Measurements from ENCODE around the gene SATB2. TPM values are rescaled to one million over a fixed set of nuclear protein-coding genes. Genes with fewer than 3 reads are reported as not detected.

The SATB2 gene
- total and polyA plus RNA-seq, 8 donors = 0.50 to 184 (median 1.4) TPM

DNA sequence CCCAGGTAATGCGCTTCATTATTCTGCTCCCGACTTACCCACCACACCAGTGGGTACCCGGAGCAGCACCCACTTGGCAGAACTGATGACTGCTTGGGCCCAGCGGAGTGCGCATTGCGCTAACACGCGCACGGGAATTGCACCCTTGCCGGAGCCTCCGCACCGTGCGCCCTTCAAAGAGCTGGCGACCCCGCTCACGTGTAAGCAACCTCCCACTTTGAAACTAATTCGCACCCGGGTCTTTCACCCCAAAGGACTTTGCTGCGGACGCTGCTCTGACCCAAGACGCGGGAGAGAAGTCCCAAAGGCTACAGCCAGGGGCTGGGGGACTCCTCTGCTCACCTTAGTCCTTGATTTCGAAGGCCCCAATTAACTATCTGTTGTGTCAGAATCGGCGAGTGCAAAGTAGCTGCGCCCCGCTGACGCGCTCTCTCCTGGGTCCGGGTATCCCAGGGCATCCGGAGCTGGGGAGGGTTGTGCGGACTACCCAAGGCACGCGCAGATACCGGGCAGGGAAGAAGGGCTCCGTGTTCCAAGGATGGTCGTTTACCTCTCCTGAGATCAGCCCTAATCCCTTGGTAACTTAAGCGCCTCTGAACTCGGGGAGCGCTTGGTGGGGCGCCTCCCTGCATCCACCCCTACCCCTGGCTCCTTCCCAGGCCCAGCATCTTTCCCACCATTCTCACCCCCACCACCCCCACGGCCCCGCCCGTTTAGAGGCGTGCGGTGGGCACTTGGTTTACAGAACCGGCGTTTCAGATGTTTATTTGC is 13.1 kb upstream of the SATB2 start:
- peak in 1 of 2 donors; percentile 9 for DNase-seq
- no peak overlapping the region for H3K27ac ChIP-seq
- 3 to 12% (median 5%) methylated on average over 9 to 48 of the region's 48 CpGs for WGBS, 5 donors
- peaks cover 47 to 100% (median 92%) of the 10 kb centered on the region in 3 donors for H3K27me3 ChIP-seq
- no peaks in the 10 kb centered on the region for H3K36me3 ChIP-seq
- H3K4me3 ChIP-seq = peak overlapping the region in 2 of 4 donors; percentile 11 to 29
- H3K4me1 ChIP-seq = peaks cover 17 to 34% (median 28%) of the 10 kb centered on the region in 4 donors
- intact Hi-C loops (cut with DNase I; ENCODE audit: low total_unique reads) = no loop called here
- no peaks in the 10 kb centered on the region for H3K9me3 ChIP-seq
- TF ChIP-seq POLR2AphosphoS5 (IDR thresholded peaks at IDR 0.05) = no peak
- TF ChIP-seq, protein P1, sequence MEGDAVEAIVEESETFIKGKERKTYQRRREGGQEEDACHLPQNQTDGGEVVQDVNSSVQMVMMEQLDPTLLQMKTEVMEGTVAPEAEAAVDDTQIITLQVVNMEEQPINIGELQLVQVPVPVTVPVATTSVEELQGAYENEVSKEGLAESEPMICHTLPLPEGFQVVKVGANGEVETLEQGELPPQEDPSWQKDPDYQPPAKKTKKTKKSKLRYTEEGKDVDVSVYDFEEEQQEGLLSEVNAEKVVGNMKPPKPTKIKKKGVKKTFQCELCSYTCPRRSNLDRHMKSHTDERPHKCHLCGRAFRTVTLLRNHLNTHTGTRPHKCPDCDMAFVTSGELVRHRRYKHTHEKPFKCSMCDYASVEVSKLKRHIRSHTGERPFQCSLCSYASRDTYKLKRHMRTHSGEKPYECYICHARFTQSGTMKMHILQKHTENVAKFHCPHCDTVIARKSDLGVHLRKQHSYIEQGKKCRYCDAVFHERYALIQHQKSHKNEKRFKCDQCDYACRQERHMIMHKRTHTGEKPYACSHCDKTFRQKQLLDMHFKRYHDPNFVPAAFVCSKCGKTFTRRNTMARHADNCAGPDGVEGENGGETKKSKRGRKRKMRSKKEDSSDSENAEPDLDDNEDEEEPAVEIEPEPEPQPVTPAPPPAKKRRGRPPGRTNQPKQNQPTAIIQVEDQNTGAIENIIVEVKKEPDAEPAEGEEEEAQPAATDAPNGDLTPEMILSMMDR (IDR thresholded peaks at IDR 0.05) = no peak
- TF ChIP-seq EP300 (IDR thresholded peaks at IDR 0.05) = no peak
- TF ChIP-seq POLR2A (IDR thresholded peaks at IDR 0.05) = no peak

DNA sequence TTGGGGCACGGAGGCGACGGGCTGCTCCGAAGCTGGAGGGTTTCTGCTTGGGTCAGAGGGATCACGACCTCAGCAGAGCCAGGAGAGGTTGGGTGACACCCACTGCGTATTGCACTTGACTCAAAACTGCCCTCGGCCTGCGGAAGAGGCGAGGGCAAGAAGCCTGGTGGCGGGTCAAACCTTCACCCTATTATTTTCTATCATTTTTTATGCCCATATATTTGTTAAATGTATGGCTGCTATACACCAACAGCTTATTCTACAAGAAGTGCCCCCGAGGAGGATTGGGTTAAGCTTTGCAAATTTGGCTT is 12.6 kb upstream of the SATB2 start:
- TF ChIP-seq POLR2A (IDR thresholded peaks at IDR 0.05) = no peak
- TF ChIP-seq POLR2AphosphoS5 (IDR thresholded peaks at IDR 0.05) = no peak
- TF ChIP-seq, protein P1 (IDR thresholded peaks at IDR 0.05) = no peak
- no peak for TF ChIP-seq EP300 (IDR thresholded peaks at IDR 0.05)
- no peak for DNase-seq
- Histone ChIP-seq H3K36me3 (no peaks in the 10 kb centered on the region), H3K27me3 (peaks cover 47 to 100% (median 92%) of the 10 kb centered on the region in 3 donors), H3K9me3 (no peaks in the 10 kb centered on the region), H3K4me3 (no peak overlapping the region), H3K27ac (no peak overlapping the region), H3K4me1 (peaks cover 17 to 34% (median 28%) of the 10 kb centered on the region in 4 donors)
- WGBS, 5 donors = 3 to 12% (median 6%) methylated on average over 8 to 11 of the region's 11 CpGs
- intact Hi-C loops (cut with DNase I; ENCODE audit: low total_unique reads) = no loop called here

DNA sequence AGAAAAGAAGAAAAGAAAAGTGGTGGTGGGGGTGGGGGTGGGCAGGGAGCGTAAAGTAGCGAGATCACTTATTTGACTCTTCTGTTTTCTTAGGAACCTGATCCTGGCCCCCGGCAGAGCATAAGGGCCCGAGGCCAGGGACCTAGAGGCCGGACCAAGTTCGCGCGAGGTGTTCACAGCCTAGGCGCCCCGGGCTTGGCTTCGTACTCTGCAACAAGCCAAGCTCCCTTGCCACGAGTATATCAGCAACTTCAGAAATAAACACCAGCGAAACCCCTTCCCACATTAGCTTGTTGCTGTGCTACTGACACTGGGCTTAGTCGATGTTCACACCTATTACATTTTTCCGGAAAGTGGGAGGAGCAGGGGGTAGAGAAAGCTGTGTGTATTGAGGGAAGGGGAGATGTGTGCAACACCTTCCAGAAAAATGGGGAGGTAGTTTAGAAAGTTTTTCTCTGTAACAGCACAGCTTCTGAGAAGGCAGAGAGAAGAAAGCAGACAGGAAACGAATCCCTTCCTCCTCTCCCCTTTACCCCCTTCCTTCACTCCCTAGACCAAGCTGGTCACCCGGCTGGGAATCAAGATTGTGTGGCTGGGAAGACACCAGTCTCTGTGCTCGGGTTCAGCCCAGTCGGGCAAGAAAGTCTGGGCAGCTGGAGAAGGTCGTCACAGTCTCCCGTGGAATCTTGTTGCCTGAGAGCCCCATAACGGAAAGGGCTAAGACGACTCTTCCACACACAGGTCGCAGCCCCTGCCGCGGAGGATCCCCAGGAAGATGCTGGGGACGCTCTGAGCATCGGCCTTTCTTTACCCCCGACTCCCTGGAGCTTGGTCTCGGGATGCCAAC is 12.0 kb upstream of the SATB2 start:
- Histone ChIP-seq H3K4me1 (peaks cover 17 to 35% (median 30%) of the 10 kb centered on the region in 4 donors), H3K27ac (no peak overlapping the region), H3K4me3 (peak overlapping the region in 2 of 4 donors; percentile 4 to 34), H3K9me3 (peaks cover 0 to under 1% (median under 1%) of the 10 kb centered on the region in 4 donors), H3K27me3 (peaks cover 50 to 100% (median 92%) of the 10 kb centered on the region in 3 donors), H3K36me3 (no peaks in the 10 kb centered on the region)
- TF ChIP-seq, protein P1 (IDR thresholded peaks at IDR 0.05) = no peak
- TF ChIP-seq POLR2A (IDR thresholded peaks at IDR 0.05) (no peak), EP300 (IDR thresholded peaks at IDR 0.05) (no peak), POLR2AphosphoS5 (IDR thresholded peaks at IDR 0.05) (no peak)
- intact Hi-C loops (cut with DNase I; ENCODE audit: low total_unique reads) = no loop called here
- peak in 1 of 2 donors; percentile 12 for DNase-seq
- 5 to 11% (median 7%) methylated on average over 23 to 30 of the region's 30 CpGs for WGBS, 5 donors

Data from stomach (tissue), 9 donors.